H1 (cell line): ENCODE measurements around the gene GLB1L3. TPM values are rescaled to one million over a fixed set of nuclear protein-coding genes. Genes with fewer than 3 reads are reported as not detected.

ENCODE experiments used
- CTCF ChIA-PET: fragments of 300-600 bp; sonication (Branson Sonifier 250); formaldehyde crosslinking; loops from one replicate; lab custom pipeline; 2021; ENCODE audit not compliant: partially characterized antibody; lab: Charles Lee
- POLR2A ChIA-PET: fragments of 300-600 bp; sonication (Branson Sonifier 250); formaldehyde crosslinking; loops from one replicate; lab custom pipeline; 2021; ENCODE audit warnings: inconsistent platforms; ENCODE audit not compliant: partially characterized antibody; lab: Charles Lee
- DNase-seq, 2 experiments: peaks; one replicate each; pipeline versions ENCODE4 v3.0.0 to v3.0.0-alpha.2; 2010 to 2022; ENCODE audit warnings: low spot score in 2 of 2, low read depth in 1 of 2, mixed read lengths in 1 of 2
- FAIRE-seq: peaks from 2 replicates; lab custom pipeline; 2011; peaks lifted over from hg19 to GRCh38; lab: Jason Lieb, UNC
- H2AFZ ChIP-seq: 2 replicates; pipeline ENCODE4 v1.8.1; 2012; ENCODE audit warnings: low read length, inconsistent platforms
- H2AK5ac ChIP-seq: 2 replicates; pipeline ENCODE4 v1.6.1; 2013; ENCODE audit warnings: low read depth, low read length
- H2BK120ac ChIP-seq: replicated peaks from 2 replicates; pipeline ENCODE3; 2013; ENCODE audit warnings: low read depth, low read length, inconsistent platforms
- H2BK12ac ChIP-seq: 2 replicates; pipeline ENCODE4 v1.6.1; 2013; ENCODE audit warnings: low read depth, low read length
- H2BK15ac ChIP-seq: 2 replicates; pipeline ENCODE4 v1.6.1; 2013; ENCODE audit warnings: low read length
- H2BK20ac ChIP-seq: 2 replicates; pipeline ENCODE4 v1.6.1; 2013; ENCODE audit warnings: low read length
- H2BK5ac ChIP-seq: 2 replicates; pipeline ENCODE4 v1.6.1; 2013; ENCODE audit warnings: low read depth, low read length
- H3K14ac ChIP-seq: 2 replicates; pipeline ENCODE4 v1.6.1; 2013; ENCODE audit warnings: inconsistent platforms; ENCODE audit not compliant: insufficient read length
- H3K18ac ChIP-seq: 2 replicates; pipeline ENCODE4 v1.6.1; 2013; ENCODE audit warnings: low read length; ENCODE audit errors: extremely low read depth
- H3K23ac ChIP-seq: 2 replicates; pipeline ENCODE4 v1.6.1; 2013; ENCODE audit warnings: inconsistent platforms; ENCODE audit not compliant: insufficient read length
- H3K23me2 ChIP-seq: 2 replicates; pipeline ENCODE4 v1.6.1; 2013; ENCODE audit warnings: low read depth, low read length
- H3K27ac ChIP-seq: 2 replicates; pipeline ENCODE4 v1.6.1; 2011; ENCODE audit warnings: low read depth, low read length, inconsistent platforms
- H3K27me3 ChIP-seq, 4 experiments: replicated peaks in 1 of 4; 1 replicate in 1 of 4; 2 replicates in 3 of 4; pipeline versions ENCODE4 v1.6.1 to v1.8.1; 2011 to 2013; ENCODE audit warnings: low read length in 3 of 4, mild to moderate bottlenecking in 3 of 4, inconsistent platforms in 2 of 4, mixed read lengths in 2 of 4, moderate library complexity in 1 of 4; ENCODE audit not compliant: control insufficient read depth in 3 of 4, insufficient read depth in 3 of 4; ENCODE audit errors: extremely low read depth in 1 of 4
- H3K36me3 ChIP-seq, 4 experiments: 2 replicates each; pipeline versions ENCODE4 v1.6.1 to v1.8.1; 2011 to 2013; ENCODE audit warnings: mild to moderate bottlenecking in 4 of 4, low read length in 3 of 4, moderate library complexity in 2 of 4, control low read depth in 1 of 4, inconsistent platforms in 1 of 4; ENCODE audit not compliant: insufficient read depth in 4 of 4, control insufficient read depth in 2 of 4
- H3K4ac ChIP-seq: replicated peaks from 2 replicates; pipeline ENCODE3; 2013; ENCODE audit warnings: low read length, low read depth, mixed read lengths, inconsistent platforms; ENCODE audit not compliant: insufficient read length
- H3K4me1 ChIP-seq, 4 experiments: replicated peaks in 1 of 4; 1 replicate in 1 of 4; 2 replicates in 3 of 4; pipeline versions ENCODE4 v1.6.1 to v1.8.1; 2011 to 2013; ENCODE audit warnings: low read length in 3 of 4, inconsistent platforms in 2 of 4, mixed read lengths in 1 of 4; ENCODE audit not compliant: insufficient read depth in 4 of 4, control insufficient read depth in 3 of 4
- H3K4me2 ChIP-seq, 2 experiments: 2 replicates each; pipeline versions ENCODE4 v1.6.1 to v1.8.1; 2011 to 2013; ENCODE audit warnings: low read depth in 2 of 2, low read length in 2 of 2, control low read depth in 1 of 2, inconsistent platforms in 1 of 2, mild to moderate bottlenecking in 1 of 2; ENCODE audit not compliant: insufficient read depth in 1 of 2
- H3K4me3 ChIP-seq, 4 experiments: fragments of 200-600, 300-600 bp in 1 of 4; sonication (generic), shearing (Covaris generic), sonication (Bioruptor Twin) in 1 of 4; 2 replicates each; pipeline versions ENCODE4 v1.5.1 to v1.8.1; 2011 to 2016; ENCODE audit warnings: low read length in 4 of 4, low read depth in 3 of 4, control low read depth in 2 of 4, inconsistent platforms in 2 of 4, mild to moderate bottlenecking in 2 of 4, mixed read lengths in 1 of 4, moderate library complexity in 1 of 4; ENCODE audit not compliant: insufficient read depth in 2 of 4; ENCODE audit errors: extremely low read depth in 1 of 4
- H3K56ac ChIP-seq: replicated peaks from 2 replicates; pipeline ENCODE3; 2013; ENCODE audit warnings: low read depth, mild to moderate bottlenecking, mixed read lengths, low read length, inconsistent platforms; ENCODE audit not compliant: insufficient read length
- H3K79me1 ChIP-seq: 2 replicates; pipeline ENCODE4 v1.6.1; 2013; ENCODE audit warnings: low read depth, low read length, control low read depth
- H3K79me2 ChIP-seq, 2 experiments: 2 replicates each; pipeline versions ENCODE4 v1.6.1 to v1.8.1; 2012 to 2013; ENCODE audit warnings: low read length in 2 of 2, mild to moderate bottlenecking in 2 of 2, inconsistent platforms in 1 of 2; ENCODE audit not compliant: insufficient read depth in 2 of 2, control insufficient read depth in 1 of 2
- H3K9ac ChIP-seq, 4 experiments: replicated peaks in 1 of 4; 1 replicate in 1 of 4; 2 replicates in 3 of 4; pipeline versions ENCODE4 v1.6.1 to v1.8.1; 2011 to 2013; ENCODE audit warnings: low read depth in 3 of 4, low read length in 3 of 4, control low read depth in 2 of 4, mild to moderate bottlenecking in 2 of 4, moderate library complexity in 2 of 4, inconsistent platforms in 1 of 4; ENCODE audit errors: extremely low read depth in 1 of 4
- H3K9me3 ChIP-seq, 2 experiments: 2 replicates each; pipeline versions ENCODE4 v1.6.1 to v1.8.1; 2012 to 2013; ENCODE audit warnings: mild to moderate bottlenecking in 2 of 2, moderate library complexity in 2 of 2, control low read depth in 1 of 2, inconsistent platforms in 1 of 2, low read depth in 1 of 2, low read length in 1 of 2, mixed read lengths in 1 of 2; ENCODE audit not compliant: insufficient read depth in 2 of 2
- H4K20me1 ChIP-seq, 2 experiments: replicated peaks in 1 of 2; 2 replicates each; pipeline versions ENCODE3 to v1.8.1; 2011 to 2013; ENCODE audit warnings: inconsistent platforms in 2 of 2, low read length in 2 of 2, mild to moderate bottlenecking in 1 of 2; ENCODE audit not compliant: insufficient read depth in 2 of 2, control insufficient read depth in 1 of 2
- H4K5ac ChIP-seq: 2 replicates; pipeline ENCODE4 v1.6.1; 2013; ENCODE audit warnings: low read length, low read depth, mixed read lengths, inconsistent platforms; ENCODE audit not compliant: insufficient read length
- H4K8ac ChIP-seq: 2 replicates; pipeline ENCODE4 v1.8.0; 2013; ENCODE audit warnings: mild to moderate bottlenecking, moderate library complexity, low read length, inconsistent platforms; ENCODE audit not compliant: insufficient read depth; ENCODE audit errors: extremely low read depth
- H4K91ac ChIP-seq: replicated peaks from 2 replicates; pipeline ENCODE3; 2013; ENCODE audit warnings: low read length, mixed read lengths, inconsistent platforms; ENCODE audit not compliant: insufficient read length
- HDAC6 ChIP-seq: IDR thresholded peaks from one replicate; pipeline ENCODE4 v1.7.1; 2012; ENCODE audit warnings: low read depth, mild to moderate bottlenecking, inconsistent platforms, low read length, moderate library complexity
- SIN3A ChIP-seq, 2 experiments: IDR thresholded peaks in 1 of 2; conservative IDR thresholded peaks in 1 of 2; 2 replicates each; pipeline ENCODE4 v1.6.1; 2011 to 2012; ENCODE audit warnings: low read length in 2 of 2, improper control_type of control experiment in 1 of 2, low read depth in 1 of 2, mild to moderate bottlenecking in 1 of 2
- WGBS, 2 experiments: shearing (Covaris generic) in 1 of 2; methylation state at CpG; one replicate each; pipeline versions ENCODE4 v1.1.6 to v1.1.7; 2013 to 2015; ENCODE audit warnings: low lambda C conversion rate in 2 of 2, mixed read lengths in 2 of 2, inconsistent platforms in 1 of 2, low coverage in 1 of 2, missing lambda C conversion rate in 1 of 2; ENCODE audit not compliant: insufficient replicate concordance in 2 of 2, insufficient coverage in 1 of 2, insufficient read length in 1 of 2; ENCODE audit errors: extremely low coverage in 1 of 2, missing lambda C conversion rate in 1 of 2; 5-methylcytosine and 5-hydroxymethylcytosine counted together
- polyA plus RNA-seq, 7 experiments: library from polyadenylated mRNA; depleted of rRNA in 3 of 7; stranded (reverse) in 5 of 7; unstranded in 2 of 7; fragments of >200 nt in 5 of 7; fragments of 200-250 nt in 2 of 7; gene quantifications; 1 replicate in 5 of 7; 2 replicates in 1 of 7; 4 replicates in 1 of 7; pipeline versions ENCODE4 v1.2.1 to v1.2.3, GENCODE V29; 2011 to 2013; ENCODE audit warnings: missing spikeins in 2 of 7, mixed read lengths in 2 of 7
- total RNA-seq: library from RNA; stranded (reverse); fragmentation: NEBNext Ultra II Directional; extraction: Animal tissue kit (Norgen Biotek cat#: 25700); gene quantifications from 2 replicates; pipeline ENCODE4 v1.2.1, GENCODE V29; 2021

The GLB1L3 gene
- total and polyA plus RNA-seq, 2 of the 8 experiments (the other 6 are each of a cell fraction or from before 2014, with no cell fraction given), result 14.9 to 33.2 TPM

- H3K27ac ChIP-seq, result no peak overlapping the region
- H3K23ac ChIP-seq, result no peak overlapping the region
Observed at GRCh38 chr11:134248910-134249480, 27.2 kb upstream of the GLB1L3 start.

More at GRCh38 chr11:134248910-134249480, 27.2 kb upstream of the GLB1L3 start:
- no peak overlapping the region for H3K9ac ChIP-seq
- H3K9me3 ChIP-seq, result no peaks in the 10 kb centered on the region
- POLR2A ChIA-PET, result interaction anchor here (1.2 to 1.5 kb wide), 4 partner anchors 8 to 27 kb away, joined by 3 to 5 read pairs (median 3); partner anchors contain the start of gene GLB1L3
- peaks cover 9% of the 10 kb centered on the region; the same call in 1 of the 2 replicates for H3K23me2 ChIP-seq
- peaks cover 15 to 38% (median 32%) of the 10 kb centered on the region in 4 experiments for H3K36me3 ChIP-seq
- H2AFZ ChIP-seq, result no peak overlapping the region
- no peaks in the 10 kb centered on the region for H4K20me1 ChIP-seq
- no peak overlapping the region for H2BK15ac ChIP-seq
- H3K4me3 ChIP-seq, result no peak overlapping the region
- H3K14ac ChIP-seq, result no peak overlapping the region
- 91% methylated on average over 7 of the region's 7 CpGs; no CpG with 5 or more reads in 1 of the 2 experiments for WGBS, 2 experiments
- DNase-seq, result no peak
- H3K27me3 ChIP-seq, result no peaks in the 10 kb centered on the region
- H3K56ac ChIP-seq, result no peak overlapping the region
- H3K4me2 ChIP-seq, result no peak overlapping the region
- peaks cover 0 to 7% (median 2%) of the 10 kb centered on the region in 4 experiments; a peak in 3 of 7 replicates for H3K4me1 ChIP-seq
- no peak overlapping the region for H2AK5ac ChIP-seq
- H2BK5ac ChIP-seq, result no peak overlapping the region
- TF ChIP-seq HDAC6, result no peak
- TF ChIP-seq SIN3A (conservative IDR thresholded peaks at IDR 0.05 in 1 of 2, IDR thresholded peaks at IDR 0.05 in 1 of 2; ENCODE audit: low read depth in 1 of 2, low read length in 2 of 2), result no peak
- no peak overlapping the region for H3K18ac ChIP-seq
- CTCF ChIA-PET, result interaction anchor here (1.4 to 1.5 kb wide), 3 partner anchors 10 to 41 kb away, joined by 4 to 5 read pairs (median 4); no protein-coding TSS in a partner anchor
- no peak overlapping the region for H2BK120ac ChIP-seq
- peaks cover 5 to 9% of the 10 kb centered on the region in 2 experiments; a peak in 3 of 4 replicates for H3K79me2 ChIP-seq
- H2BK12ac ChIP-seq, result no peak overlapping the region
- FAIRE-seq, result no peak
- H4K5ac ChIP-seq, result no peak overlapping the region
- H4K91ac ChIP-seq, result no peak overlapping the region
- H2BK20ac ChIP-seq, result no peak overlapping the region
- H4K8ac ChIP-seq, result no peak overlapping the region
- no peaks in the 10 kb centered on the region for H3K79me1 ChIP-seq
- H3K4ac ChIP-seq, result no peak overlapping the region
